ENCODE measurements around the gene ACSS3.

- no peak for TF ChIP-seq CTCF (IDR thresholded peaks at IDR 0.05)
- TF ChIP-seq POLR2AphosphoS5 (IDR thresholded peaks at IDR 0.05) = no peak
- TF ChIP-seq POLR2A (IDR thresholded peaks at IDR 0.05) = no peak
Measured at GRCh38 chr12:81105687-81106086, 27.8 kb downstream of the ACSS3 start.

Measured in breast epithelium (tissue), 3 donors.